ENCODE measurements around the gene AFF1.

DNA sequence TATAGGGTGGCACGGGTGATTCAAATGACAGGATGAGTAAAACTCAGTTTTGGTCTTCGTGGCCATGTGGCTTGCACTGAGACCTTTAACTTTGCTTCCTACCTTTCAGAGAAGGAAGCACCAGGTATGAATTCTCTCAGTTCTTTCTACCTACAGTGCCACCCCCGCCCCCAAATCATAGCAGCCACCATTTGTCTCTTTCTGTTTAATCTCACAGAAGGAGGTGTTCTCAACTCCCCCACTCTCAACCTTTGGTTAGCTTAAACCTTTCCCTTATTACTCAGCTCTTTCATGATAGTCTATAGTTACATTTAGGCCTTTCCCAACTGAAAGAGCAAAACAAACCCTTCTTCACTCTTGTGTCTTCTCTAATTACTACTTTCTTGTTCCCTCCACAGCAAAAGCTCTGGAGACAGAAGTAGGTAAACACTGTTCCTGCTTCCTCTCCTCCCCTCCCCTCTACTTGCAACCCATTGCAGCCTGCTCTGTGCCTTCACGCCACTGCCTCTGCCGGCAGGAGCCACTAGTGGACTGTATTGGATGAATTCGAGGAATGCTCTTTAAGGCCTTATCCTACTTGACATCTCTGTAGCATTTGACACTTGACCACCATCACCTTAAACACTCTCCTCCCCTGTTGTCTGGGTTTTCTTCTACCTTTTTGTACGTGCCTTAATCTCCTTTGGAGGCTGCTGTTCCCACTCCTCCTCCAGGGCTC lies 123.7 kb downstream of the AFF1 start:
- no peak for TF ChIP-seq POLR2A (IDR thresholded peaks at IDR 0.05)
- no peak for TF ChIP-seq POLR2AphosphoS5 (IDR thresholded peaks at IDR 0.05)
- TF ChIP-seq, protein P1, sequence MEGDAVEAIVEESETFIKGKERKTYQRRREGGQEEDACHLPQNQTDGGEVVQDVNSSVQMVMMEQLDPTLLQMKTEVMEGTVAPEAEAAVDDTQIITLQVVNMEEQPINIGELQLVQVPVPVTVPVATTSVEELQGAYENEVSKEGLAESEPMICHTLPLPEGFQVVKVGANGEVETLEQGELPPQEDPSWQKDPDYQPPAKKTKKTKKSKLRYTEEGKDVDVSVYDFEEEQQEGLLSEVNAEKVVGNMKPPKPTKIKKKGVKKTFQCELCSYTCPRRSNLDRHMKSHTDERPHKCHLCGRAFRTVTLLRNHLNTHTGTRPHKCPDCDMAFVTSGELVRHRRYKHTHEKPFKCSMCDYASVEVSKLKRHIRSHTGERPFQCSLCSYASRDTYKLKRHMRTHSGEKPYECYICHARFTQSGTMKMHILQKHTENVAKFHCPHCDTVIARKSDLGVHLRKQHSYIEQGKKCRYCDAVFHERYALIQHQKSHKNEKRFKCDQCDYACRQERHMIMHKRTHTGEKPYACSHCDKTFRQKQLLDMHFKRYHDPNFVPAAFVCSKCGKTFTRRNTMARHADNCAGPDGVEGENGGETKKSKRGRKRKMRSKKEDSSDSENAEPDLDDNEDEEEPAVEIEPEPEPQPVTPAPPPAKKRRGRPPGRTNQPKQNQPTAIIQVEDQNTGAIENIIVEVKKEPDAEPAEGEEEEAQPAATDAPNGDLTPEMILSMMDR (IDR thresholded peaks at IDR 0.05) = no peak
